Fibroblast of gingiva (primary cell): Measurements from ENCODE around the gene KRT26.

Experiments
- DNase-seq: peaks from one replicate; pipeline ENCODE4 v3.0.0-alpha.2; 2011; ENCODE audit warnings: low read depth

Gene KRT26

DNA sequence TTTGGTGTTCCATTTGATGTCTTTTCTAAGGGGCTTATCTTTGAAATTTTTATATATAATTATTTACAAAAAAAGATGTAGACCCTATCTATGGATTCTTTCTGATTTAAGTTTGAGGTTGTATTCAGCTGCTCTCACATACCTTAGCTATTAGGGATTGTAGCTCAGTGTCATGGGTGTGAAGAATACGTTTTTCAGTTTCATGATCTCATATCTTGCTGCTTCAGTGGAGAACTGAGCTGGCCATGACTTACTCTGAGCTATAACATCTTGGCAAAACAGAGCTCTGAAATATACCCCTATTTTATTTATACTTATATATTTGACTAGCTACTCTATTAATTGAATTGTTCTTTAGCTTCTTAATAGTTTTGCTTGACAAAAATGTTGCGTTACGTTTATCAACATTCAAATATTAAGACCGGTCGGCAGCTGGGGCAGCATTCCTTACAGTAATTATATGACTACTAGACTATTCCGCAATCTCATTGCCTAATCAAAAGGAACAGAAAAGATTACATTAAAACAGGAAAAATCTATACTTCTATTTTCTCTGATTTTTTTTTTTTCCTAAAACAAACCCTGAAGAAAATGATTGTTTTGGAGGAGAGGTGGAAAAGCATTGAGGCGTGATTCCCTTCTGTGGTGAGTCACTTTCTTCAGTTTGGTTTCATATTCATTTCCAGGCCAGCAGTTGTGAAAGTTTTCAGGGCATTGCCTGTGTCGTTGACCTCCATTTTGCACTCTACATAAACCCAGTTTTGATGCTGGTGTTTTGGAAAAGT lies 44.4 kb downstream of the KRT26 start:
- peak; percentile 50 for DNase-seq

DNA sequence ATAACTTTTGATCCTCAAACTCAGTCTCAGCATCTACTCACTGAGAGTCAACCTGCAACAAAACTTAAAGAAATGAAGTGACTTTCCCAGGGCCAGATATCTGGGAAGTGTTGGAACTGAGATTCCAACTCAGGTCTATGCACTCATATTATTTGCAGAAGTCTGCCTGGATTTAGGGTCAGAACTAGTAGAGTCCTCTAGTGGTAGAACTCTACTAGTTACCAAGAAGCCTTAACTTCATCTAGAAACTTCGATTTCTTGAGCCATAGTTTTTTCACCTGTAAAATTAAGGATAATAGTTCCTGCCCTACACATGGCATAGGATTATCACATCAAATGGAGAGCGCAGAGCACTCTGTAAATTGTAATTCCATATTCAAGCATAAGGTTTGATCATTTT lies 45.1 kb downstream of the KRT26 start:
- no peak for DNase-seq

DNA sequence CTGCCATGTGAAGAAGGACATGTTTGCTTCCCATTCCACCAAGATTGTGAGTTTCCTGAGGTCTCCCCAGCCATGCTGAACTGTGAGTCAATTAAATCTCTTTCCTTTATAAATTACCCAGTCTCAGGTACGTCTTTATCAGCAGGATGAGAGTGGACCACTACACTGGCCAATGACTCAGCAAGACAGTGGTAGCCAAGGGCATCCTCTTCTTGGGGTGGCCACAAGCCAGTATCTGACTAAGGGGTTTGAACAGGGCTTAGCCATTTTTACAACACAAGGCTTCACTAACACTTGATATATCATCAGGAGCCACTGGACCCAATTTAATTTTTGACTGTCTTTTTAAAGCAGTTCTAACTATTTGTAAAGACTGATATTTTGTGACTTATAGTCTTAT lies 47.3 kb downstream of the KRT26 start:
- DNase-seq = no peak

DNA sequence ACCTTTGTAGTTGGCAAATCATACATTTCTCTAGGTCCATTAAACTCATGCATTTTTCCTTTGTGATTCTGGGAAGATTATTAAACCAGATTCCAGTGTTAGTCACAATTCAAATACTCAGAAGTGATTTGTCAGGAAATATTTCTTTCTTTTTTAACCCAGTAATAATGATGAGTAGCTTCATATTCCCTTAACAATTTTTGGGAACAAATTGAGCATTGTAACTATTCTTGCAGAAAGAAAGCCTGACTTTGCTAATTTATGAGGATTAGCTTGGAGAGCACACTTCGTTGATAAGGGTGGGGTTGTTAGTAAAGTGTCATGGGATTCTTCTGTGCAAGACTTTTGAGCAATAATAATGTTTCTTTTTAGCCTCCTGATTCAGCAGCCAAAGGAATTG lies 49.8 kb downstream of the KRT26 start:
- no peak for DNase-seq

DNA sequence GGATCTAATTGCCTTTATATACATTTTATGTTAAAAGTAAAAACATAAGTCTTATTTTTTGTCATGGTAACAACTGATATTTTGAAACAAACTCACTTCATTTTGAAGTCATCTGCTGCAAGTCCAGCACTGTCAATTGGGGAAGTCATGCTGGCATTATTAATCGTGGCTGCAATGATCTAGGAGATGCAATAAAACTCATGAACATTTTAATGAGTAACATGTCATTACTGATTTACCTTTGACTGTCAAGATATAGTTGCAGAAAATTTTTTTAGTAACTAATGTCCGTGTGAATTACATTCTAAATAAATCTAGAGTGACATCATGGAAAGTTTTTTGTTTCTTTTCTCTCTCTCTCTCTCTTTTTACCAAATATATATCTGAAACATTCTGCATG lies 51.1 kb downstream of the KRT26 start:
- DNase-seq = no peak

DNA sequence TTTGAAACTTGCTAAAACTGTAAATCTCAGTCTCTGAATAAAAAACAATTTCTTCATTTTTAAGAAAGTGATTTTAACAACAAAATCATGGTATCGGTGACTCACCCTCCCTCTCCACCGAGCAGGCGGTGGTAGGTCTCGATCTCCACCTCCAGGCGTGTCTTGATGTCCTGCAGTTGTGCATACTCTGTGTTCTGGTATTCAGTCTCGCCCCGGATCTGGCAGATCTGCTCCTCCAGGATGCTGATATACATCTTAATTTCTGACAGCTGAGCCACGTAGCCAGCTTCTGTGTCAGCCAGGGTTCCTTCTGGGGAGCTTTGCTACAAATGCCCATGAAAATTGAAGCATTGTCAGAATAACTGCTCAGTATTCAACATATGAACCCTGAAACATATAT lies 53.1 kb downstream of the KRT26 start:
- no peak for DNase-seq

DNA sequence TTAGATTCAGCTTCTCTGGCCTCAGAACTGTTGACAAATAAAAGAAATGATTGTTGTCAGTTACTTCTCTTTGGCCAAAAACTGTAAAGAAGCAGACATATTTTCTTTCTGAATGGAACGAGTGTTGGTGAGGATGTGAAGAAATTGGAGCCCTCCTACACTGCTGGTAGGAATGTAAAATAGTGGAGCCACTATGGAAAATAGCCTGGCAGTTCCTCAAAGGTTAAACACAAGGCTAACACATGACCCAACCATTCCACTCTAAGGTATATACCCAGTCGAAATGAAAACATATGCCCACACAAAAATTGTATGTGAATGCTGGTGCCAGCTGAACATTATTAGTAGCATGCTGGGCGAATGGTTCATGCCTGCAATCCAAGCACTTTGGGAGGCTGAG lies 54.2 kb downstream of the KRT26 start:
- DNase-seq = no peak
